Measurements from ENCODE around the gene ZNF552.

The ZNF552 gene

DNA sequence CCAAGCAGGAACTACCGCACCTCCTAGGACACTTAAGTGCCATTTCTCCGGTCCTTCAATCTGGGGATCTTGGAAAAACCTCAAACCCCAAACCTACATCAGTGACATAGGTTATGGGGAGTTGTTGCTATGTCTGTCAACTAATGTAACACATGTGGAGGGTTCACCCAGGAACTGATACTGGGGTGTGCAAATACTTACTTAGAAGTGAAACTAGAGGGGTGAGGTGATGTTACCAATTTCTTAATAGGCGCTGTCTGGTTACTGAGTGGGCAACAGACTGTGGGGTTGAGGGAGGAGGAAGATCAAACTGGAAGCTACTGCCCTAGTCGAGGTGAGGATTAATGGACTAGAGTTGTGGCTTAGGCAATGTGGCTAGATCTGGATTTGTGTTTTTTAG, 43.3 kb downstream of the ZNF552 start:
- DNase-seq = no peak

- peak; percentile 89 for DNase-seq
Observed at GRCh38 chr19:57769345-57770131, 45.2 kb downstream of the ZNF552 start, which contains the start of gene ZNF586. Gene ZNF586, plus strand, starts transcription at chr19:57769676. Its CDS starts 167 bp downstream, at chr19:57769843.

DNA sequence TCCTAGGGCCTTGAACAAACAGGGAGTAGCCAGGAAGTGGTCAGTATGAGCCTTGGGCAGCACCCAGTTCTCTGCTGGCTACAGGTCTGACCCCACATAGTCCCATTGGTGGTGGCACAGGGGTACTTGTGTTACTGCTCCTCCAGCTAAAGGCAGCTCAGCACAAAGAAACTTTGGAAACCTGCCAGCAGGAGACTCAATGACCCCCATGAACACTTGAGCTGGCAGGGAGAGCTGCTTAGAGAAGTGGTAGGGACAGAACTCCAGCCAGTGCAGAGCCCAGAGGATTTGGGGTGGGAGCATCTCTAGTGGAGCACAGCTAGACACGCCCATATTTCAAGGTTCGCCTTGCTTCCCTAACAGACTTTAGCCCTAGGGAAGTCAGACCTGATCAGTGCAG, 55.6 kb downstream of the ZNF552 start:
- DNase-seq = no peak

DNA sequence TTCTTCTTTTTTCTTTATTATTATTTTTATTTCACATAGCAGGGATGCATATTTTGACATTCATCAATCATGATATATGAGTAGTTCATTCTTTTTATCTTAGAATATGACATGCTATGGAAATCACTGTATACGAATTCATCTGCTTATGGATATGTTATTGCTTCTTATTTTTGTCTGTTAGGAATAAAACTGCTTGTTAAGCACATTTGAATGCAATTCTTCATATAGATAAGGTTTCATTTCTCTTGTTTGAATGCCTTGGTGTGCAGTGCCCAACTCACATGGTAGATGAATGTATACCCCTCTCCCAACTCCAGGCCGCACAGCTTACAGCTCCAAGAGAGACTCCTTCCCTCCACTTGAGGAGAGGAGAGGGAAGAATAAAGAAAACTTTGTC, 56.8 kb downstream of the ZNF552 start:
- DNase-seq = no peak
